ENCODE measurements around the gene GRIPAP1.

GRIPAP1 gene

DNA sequence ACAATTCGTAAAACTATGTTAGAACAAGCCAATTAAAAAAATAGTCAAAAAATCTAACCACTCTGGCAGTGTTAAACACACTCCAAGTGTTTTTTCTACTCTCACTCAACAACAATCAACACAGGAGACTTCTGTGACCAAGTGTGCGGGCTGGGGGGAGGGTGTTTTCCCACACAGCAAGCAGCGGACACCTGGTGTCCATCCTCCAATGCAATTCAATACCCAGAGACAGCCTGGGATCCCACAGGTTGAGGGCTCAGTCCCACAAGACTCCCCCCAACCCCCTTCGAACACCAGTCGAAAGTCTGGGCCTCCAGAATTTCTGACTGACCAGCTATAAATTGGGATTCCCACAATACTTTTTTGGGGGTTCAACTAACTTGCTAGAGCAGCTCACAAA is 74.9 kb downstream of the GRIPAP1 start:
- no peak for DNase-seq

DNA sequence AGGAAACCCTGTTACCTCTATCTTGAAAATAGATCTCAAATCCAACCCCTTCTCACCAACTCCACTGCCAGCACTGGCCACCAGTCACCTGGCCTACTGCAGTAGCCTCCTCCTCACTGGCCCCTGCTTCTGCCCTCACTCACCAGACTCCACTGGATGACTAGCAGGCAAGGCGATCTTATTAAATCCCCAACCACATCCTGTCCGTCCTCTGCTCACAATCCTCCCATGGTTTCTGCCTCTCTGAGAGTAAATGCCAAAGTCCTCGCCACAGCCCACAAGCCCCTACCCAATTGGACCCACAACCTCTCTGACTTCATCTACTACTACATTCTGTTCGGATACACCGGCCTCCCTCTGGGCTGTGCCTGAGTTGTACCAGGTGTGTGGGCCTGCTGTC is 77.8 kb downstream of the GRIPAP1 start:
- DNase-seq: no peak

DNA sequence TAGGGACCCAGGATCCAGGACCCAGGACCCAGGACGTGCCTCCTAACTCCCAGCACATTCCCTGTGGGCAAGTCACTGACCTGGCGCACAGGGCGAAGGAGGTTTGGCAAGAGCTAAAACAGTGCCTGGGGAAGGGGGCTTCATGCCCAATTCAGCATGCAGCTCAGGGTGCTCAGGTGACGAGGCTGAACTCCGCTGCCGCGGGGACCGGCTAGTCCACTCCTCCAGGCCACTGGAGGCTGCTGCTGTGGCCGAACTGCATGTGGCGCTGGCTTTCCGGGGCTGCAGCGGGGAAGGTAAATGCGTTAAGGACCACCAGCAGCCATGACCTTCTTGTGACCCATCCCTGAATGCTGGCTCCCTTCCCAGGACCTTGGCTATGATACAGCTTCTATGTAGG is 78.3 kb downstream of the GRIPAP1 start:
- no peak for DNase-seq
